ENCODE results near the gene ETV6.

The ETV6 gene

DNA sequence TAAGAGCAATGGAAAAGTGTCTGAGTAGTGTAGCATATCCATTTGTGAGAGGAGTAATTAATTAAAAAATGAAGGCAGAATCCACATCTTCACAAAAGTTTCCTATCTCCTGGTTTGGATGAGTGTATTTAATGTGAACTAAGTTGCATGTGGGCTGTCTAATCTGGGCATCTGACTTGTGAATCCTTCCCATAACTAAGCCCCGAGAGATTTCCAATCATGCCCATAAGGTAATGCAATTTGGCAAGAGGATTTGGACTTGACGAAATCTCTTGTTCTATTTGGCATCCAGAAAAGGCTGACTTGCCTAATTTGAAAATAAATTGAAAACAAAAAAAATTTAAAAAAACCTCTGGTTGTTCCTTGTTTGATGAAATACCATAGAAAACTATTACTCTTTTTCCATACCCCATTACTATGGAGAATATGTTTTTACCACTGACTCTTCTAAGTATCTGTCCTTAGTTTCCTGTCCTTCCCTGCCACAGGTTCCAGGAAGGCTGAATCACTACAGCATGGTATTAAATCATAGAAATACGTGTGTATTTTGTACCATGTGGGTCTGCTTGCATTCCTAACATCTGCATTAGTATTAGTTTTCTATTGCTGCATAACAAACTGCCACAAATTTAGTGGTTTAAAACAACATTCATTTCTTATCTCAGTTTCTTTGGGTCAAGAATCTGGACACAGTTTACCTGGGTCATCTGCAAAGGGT, 48.4 kb downstream of the ETV6 start:
- DNase-seq = no peak

- no peak for DNase-seq
These were observed 49.3 kb downstream of the ETV6 start for GRCh38 chr12:11698729-11699128.

DNA sequence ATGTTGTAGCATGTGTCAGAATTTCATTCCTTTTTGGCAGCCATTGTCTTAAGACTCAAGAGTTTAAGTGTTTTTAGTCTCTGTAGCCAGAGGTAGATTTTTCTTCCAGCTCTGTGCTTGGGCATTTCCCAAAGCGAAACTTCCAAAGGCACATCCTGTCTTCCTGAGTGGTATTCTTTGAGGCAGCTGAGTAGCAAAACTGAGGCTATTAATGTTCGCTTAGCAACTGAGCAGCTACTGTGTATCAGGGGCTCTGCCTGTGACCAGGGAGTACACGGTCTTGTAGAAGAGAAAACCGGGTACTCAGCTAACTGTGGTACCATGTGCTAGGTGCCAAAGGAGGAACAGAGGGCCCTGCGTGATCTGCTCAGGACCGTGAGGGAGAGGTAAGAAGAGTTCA, 52.0 kb downstream of the ETV6 start:
- DNase-seq = no peak

- DNase-seq = no peak
These were observed 53.5 kb downstream of the ETV6 start for GRCh38 chr12:11702959-11703358.

DNA sequence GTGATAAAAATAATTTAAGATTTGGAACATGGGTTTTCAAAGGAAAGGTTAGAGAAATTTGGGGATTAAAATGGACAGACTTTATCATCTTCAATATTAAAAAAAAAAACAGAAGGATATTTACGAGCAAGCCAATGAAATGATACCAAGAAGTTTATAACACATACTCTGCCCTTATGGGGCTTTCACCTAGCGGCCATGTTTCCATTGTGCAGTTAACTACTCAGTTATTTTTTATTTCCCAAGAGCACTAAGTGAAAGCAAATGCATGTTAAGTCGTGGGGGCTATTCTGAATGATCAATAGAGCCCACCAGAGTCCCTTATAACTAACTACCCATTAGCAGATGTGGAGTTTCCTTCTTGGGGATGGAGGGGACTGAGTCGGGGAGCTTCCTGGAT, 53.9 kb downstream of the ETV6 start:
- no peak for DNase-seq

GRCh38 chr12:11704089-11704488, 54.6 kb downstream of the ETV6 start:
- DNase-seq = no peak

DNA sequence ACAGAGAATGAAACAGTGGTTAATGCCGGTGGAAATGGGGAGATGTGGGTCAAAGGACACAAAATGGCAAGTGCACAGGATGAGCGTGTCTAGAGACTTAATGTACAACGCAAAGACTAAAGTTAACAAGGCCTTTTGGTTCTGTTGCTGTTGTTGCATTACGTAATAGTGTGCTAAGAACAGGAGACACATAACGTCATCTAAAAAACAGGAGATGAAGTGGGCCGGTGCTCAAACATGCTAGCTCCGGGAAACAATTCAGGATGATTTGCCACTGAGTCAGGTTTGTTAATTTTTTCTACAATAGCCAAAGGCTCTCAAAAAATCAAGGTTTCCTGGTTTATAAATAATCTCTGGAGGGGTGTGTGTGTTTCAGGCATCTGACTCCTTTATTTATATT, 55.5 kb downstream of the ETV6 start:
- DNase-seq = no peak

- no peak for DNase-seq
These were observed 57.3 kb downstream of the ETV6 start for GRCh38 chr12:11706509-11707379.

- DNase-seq = no peak
These were observed 58.1 kb downstream of the ETV6 start for GRCh38 chr12:11707535-11707934.

- DNase-seq = no peak
These were observed 60.0 kb downstream of the ETV6 start for GRCh38 chr12:11709513-11709912.

GRCh38 chr12:11710431-11710830, 61.0 kb downstream of the ETV6 start:
- no peak for DNase-seq

DNA sequence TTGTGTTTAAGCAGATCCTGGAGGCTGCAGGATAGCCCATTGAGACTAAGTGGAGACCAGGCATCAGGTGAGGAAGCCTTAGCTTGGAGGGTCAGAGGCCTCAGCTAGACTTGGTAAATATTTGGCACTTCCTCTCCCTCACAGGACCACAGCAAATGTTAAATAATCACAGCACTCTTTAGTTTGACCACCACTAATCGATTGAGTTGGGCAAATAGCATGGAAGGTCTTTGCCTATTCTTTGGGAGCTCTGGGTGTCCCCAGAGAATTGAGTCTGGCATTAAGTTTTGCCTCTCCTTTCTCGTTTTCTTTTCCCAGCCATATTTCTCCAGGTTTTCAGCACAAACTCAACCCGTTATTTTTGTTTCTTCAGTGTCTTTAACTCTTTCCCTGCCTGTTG, 61.4 kb downstream of the ETV6 start:
- no peak for DNase-seq

DNA sequence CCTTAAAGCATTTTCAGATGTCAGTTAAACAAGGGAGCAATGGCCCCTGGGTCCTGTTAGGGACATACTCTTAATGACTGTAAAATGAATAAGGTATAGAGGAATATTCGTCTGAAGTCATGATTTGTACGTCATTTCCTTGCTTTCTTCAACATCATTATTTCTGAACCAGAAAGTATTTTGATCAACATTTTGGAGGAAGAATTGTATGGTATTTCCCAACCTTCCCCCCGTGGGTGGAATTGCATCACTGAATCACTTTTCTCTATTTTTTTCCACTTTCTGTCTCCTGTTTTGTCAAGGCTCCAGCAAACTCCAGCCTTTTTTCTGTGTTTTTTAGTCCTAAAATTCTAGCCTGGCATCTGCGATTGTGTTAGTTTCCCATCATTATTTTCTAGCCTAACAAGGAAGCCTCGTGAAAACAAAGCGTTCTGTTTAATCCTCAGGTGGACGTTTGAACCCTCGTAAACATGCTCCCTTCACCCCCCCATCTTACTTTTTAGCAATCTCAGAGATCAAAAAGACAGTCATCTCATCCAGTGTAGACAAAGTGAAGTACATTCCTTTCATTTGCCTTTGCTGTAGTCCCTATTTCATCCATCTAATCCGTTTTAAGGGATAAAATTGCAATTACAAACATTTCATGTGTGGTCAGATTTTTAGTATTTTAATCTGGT, 62.3 kb downstream of the ETV6 start:
- no peak for DNase-seq

GRCh38 chr12:11712491-11712890, 63.0 kb downstream of the ETV6 start:
- DNase-seq = no peak

DNA sequence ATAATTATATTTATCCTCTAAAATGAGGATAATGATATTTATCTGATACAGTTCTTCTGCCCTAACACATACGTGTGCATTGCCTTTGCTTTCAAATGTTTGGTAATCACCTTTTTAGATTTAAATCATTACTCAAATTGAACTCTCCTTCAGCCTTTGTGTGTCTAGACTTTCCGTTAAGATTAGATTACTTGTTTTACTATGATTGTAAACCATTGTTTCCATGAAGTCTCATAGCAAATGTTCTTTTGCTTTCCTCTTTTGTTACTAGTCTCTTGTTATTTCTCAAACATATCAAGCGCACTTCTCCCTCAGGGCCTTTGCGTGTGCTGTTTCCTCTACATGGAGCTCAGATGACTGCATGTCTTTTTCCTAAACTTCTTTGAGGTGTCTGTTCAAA, 63.7 kb downstream of the ETV6 start:
- no peak for DNase-seq

GRCh38 chr12:11714626-11715025, 65.2 kb downstream of the ETV6 start:
- no peak for DNase-seq

DNA sequence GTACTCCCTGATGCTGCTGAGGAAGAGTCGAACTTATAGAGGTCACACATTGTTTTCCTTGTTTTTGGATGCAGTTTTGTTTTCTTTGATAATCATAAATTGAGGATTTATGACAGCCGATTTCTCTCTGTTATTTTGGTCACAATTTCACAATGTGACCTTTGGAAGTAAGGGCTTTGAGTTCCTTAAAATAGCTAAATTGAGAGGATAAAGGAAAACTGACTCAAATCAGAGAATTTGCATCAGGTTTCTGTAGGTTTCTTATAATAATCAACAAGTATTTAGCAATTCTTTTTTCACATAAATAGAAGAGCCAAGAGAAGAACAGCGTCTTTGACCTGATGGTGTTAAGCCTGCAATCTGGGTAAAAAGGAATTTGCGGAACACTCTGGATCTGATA, 66.1 kb downstream of the ETV6 start:
- DNase-seq = no peak

DNA sequence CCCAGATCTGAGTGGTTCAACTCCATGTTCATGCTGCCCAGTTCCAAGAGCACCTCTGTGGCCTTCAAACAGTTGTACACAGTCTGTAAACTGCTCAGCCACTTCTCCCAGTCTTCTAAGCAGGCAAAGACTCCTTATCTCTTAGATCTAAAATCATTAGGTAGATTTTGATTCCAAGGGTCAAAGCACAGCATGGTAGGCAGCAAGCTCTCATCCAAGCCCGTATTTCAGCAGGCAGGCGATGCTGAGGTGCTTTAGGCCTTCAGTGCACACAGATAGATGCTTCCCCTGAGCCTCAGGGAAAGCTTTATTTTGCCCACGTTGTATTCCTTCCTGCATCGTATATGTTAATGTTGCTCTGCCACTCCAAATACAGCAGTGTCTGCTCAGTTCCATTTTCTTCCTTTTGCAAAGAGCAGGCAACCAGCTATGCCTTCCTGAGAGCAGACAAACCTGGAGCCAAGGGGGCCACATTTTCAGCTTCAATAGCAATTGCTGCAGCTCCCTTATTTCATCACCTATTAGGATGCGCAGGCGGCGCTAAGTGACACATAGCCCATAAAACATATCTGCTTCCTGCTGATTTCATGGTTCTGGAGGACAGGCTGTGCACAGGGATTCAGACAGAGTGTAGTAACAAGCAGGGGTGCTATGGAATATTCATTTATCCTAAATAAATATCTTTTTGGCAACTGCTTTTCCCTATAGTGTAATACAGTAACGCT, 67.5 kb downstream of the ETV6 start:
- DNase-seq = no peak

DNA sequence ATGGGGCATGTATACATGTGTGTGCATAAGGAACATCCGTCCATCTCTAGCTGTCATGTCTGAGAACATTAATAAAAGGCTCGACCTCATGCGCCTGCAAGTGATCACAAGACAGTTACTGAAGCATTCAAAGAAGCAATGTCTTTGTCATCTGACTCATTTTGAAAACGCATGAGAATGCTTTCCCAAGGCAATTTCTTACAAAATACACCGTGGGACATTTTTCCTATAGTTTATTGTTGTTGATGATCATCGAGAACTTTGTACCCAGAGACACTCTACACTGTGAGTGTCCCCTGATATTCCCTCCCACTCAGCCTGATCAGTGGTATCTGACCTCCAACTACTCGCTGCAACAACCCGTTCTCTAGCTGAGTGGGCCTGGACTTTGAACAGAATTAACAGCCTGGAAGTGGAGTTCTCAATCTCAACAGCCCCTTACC, 68.1 kb downstream of the ETV6 start:
- no peak for DNase-seq

DNA sequence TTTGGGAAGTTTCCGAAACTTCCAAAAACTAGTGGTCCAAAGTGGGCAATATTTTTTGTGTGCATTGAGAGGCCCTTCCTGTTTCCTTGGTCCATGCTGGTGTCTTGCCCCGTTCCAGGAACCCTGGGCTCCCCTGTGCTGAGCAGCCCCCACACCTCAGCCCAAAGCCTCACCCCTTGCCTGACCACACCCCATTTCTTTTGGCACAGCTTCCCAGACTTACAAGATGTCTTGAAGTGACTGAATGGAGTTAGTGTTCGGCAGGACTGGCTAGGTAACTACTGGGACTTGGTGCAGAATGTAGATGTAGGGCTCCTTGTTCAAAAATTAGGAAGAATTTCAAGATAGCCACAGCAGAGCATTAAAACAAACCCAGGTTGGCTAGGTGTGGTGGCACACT, 68.6 kb downstream of the ETV6 start:
- no peak for DNase-seq

- DNase-seq = no peak
These were observed 69.3 kb downstream of the ETV6 start for GRCh38 chr12:11718768-11719253.

- DNase-seq = peak; percentile 13
These were observed 70.2 kb downstream of the ETV6 start for GRCh38 chr12:11719678-11720099.

DNA sequence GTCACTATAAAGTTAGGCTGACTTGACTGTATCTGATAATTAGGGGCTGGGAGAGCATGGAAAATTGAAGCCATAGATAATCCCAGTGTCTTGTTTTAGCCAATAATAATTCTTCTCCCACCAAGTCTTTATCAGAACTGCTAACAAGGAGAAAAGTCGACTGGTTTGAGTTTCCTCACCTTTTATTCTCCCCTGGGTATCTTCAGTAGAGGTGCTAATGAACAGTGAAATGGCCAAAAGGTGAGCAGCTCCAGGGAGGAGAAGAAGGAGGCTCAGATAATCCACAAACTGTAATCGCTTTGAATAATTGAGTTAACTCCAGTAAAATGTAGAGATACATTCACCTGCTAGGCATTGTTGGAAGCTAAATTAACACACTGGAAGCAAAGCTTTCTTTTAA, 72.6 kb downstream of the ETV6 start:
- DNase-seq = no peak

All from activated T-cell treated with anti-CD3 and anti-CD28 coated beads for 4 hours (primary cell).